Middle frontal gyrus (tissue), 1 donor: ENCODE measurements around the gene STAT1.
"Not testable (repeated sequence)": the region's sequence is repeated elsewhere in the genome, so short reads cannot be mapped to it uniquely, and the experiment has no call there.

Experiments
- DNase-seq: peaks from one replicate; pipeline ENCODE4 v3.0.0-alpha.2; 2015; ENCODE audit warnings: low spot score; ENCODE audit errors: extremely low spot score

Gene STAT1

DNA sequence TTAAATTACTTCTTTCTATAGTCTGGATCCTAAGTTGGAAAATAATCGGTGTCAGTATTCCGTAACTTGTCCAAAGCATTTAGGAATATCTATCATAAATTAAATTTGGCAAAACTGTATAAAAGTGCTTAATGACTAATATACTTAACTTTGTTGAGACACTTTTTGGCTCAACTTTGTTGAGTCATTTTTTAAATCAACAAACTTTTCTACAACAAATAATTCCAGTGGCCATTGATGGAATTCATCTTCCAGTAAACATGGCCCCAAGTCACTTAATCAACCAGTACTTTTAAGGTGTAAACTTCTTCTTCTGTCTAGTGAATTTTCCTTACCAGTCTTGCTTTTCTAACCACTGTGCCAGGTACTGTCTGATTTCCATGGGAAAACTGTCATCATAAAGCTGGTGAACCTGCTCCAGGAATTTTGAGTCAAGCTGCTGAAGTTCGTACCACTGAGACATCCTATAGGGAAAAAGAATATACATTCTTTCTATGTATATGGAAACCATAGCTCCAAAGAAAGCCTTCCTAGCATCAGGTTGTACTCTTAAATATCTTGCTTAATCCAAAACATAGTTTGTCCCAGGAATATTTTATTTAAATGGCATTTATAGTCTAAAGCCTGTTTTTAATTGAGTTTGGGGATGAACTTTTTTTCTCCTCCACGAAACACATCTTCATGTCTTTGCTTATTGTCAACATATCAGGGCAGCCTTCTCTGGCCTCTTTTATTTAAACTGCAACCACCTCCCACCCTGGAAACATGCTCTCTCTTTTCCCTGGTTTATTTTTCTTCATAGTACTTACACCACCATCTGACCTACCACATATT lies 4.2 kb downstream of the STAT1 start:
- no peak for DNase-seq

DNA sequence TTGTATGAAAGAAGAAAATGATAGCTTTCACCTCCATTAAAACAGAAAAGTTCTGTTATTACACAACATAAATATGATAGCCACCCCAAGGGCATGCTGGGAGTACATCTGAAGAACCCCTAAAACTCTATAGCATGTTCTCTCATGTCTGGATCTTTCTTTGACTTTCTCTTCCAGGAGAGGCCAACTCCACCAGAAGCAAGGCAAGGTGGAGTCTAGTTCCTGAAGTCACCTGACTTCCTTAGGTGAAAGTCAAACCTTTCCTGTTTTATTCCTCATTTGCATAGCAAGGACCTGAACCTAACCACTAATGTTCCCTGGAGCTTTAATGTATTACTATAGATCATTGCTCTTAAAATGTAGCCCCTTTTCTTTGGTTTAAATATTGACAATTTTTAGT lies 5.7 kb downstream of the STAT1 start:
- DNase-seq: no peak

DNA sequence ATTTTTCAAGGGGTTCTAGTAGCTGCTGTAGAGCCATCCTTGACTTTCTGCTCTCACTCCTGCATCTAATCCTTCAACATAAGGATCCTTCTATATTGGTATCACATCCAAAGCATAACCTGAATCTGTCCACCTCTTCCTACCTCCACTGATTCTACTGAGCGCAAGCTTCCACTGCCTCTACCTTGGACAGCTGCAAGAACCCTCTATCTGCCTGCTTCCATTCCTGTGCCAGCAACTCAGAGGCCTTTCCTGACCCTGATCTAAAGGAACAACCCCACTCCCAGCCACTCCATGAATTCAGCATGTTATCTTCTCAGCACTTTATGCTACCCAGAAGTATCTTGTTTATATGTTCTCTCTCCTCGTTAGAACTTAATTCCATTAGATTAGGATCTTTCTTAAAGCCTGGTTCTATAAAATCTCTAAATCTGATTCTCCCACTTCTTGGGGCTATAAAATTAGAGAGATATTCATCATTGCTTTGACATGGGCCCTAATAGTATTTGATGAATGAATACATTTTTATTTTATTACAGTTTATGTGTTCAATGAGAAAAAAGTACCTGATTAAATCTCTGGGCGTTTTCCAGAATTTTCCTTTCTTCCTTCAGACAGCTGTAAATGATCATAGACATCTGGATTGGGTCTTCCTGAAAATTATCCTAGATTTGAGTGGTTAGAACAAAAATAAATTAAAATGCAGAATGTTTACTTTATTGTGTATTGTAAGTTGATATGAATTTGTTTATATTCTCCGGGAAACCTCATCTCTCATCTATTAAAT lies 6.8 kb downstream of the STAT1 start:
- DNase-seq: no peak

DNA sequence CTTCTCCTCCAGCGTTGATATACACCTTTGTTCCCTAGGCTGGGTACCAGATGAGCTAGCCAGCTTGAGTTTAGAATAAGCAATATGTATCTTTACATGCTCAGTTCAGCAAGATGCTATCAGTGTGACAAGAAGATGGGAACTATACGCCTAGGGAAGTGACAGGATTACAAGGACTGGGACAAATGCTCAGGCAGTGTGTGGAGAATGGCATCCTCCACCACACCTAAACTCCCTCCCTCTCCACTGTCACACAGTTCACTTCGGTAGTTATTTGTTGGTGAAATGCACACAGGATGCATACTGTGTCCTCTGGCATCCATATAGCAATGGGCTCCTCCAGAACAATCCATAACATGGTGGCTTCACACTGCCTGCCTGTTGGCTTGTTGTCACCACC lies 7.7 kb downstream of the STAT1 start:
- no peak for DNase-seq

DNA sequence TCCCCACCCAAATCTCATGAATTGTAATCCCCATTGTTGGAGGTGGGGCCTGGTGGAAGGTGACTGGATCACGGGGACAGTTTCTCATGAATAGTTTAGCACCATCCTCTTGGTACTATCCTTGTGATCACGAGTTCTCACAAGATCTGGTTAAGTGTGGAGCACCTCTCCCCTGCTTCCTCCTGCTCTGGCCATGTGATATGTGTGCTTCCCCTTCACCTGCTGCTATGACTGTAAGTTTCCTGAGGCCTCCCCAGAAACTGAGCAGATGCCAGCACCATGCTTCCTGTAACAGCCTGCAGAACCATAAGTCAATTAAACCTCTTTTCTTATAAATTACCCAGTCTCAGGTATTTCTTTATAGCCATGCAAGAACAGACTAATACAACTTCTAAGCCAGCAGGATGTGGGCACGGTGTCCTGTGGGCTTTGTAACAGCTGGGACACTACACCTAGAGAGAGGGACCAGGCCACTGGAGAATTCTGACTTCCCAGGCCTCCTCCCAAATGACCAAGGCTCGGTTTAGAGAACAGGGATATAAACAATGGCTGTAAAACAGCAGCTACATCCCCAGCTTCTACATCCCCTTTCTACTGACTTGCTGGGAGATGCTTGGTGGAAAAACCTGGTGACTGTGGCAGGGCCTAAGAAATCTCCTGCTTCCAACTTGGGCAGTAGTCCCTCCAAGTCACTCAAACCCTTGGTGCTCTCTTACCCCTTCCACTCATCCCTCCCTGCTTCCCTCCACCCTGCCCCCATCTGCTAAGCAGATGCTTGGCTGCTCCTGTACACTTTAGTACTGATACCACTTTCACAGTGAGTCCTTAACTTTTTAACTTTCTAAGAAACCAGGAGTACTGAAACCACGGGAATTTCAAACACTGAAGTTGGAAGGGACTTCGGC lies 10.3 kb downstream of the STAT1 start:
- DNase-seq: no peak

DNA sequence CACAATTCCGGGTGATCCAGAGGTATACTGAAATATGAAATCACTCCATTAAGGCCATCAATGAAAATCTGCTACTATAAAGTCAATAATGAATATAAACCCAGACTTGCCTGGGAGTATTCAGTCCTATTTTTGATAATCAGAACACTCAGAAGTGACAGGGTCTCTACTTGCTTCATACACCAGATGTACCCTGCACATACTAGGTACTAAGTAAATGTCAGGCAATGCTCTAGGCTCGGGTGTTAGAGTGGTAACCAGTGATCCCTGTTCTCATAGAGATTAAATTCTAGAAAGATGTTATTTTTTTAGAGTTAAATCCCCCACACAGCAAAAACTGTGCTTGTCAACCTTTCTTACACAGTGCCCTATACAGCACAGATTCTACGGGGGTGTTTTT lies 12.3 kb downstream of the STAT1 start:
- DNase-seq: no peak

DNA sequence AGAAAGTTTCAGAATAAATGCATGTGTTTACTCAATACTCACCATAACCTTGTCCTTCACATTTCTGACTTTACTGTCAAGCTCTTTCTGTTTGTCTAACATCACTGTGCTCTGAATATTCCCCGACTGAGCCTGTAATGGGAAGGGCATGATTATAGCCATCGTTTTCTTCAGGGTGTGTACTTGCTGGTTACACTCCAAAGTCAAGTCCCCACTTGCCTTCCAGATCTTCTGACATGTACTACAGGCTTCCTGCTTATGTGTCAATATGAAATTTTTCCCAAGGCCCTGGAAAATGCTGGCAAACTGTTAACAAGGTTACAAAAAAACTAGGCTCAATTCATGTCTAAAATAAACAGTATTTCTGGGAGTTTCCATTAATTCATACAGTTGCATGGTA lies 12.9 kb downstream of the STAT1 start:
- no peak for DNase-seq

DNA sequence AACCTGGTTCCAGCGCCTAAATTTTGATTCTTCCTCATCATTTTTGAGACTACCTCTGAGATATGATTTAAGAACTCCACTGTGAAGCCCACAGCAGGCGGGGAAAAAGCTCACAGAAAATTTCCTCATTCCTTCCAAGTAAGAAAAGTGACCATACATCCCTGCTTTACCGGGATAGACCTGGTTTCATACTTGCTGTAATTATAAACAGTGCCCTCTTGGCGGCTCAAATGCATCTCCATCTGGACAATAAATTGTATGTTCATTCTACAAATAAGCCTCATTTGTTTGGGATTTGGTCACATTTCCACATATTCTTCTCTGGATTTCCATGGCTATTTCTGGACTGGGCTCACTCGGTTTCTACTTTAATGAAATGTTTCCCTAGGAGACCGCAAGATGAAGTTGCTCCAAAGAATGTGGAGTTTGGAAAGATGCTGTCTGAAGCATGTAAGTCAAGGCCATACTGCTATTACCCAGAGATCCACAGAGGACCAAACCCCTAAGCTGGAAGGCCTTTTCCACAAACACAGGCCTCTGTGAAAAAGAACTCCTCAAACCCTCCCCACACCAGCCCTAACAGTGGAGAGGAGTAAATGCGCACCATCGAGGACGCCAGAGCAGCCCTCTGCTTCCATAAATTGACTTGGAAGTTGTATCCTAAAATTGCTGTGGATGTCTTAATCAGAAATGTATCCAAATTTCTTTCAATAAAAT lies 13.9 kb downstream of the STAT1 start:
- DNase-seq: no peak

DNA sequence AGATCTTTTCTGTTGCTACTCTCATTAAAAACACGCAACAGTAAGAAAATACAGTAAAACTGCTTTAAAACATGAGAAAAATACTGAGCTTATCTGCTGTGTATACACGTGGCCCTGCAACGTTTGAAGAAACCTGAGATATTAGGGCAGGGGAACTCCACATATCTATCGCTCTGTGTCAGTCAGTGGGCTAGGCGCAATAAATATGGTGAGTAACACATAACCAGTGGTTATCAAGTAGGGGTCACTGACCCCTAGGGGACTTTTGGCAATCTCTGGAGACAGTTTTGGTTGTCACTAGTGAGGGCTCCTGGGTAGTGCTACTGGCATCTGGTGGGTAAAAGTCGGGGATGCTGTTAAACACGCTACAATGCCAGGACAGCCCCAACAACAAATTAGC lies 14.9 kb downstream of the STAT1 start:
- DNase-seq: no peak

DNA sequence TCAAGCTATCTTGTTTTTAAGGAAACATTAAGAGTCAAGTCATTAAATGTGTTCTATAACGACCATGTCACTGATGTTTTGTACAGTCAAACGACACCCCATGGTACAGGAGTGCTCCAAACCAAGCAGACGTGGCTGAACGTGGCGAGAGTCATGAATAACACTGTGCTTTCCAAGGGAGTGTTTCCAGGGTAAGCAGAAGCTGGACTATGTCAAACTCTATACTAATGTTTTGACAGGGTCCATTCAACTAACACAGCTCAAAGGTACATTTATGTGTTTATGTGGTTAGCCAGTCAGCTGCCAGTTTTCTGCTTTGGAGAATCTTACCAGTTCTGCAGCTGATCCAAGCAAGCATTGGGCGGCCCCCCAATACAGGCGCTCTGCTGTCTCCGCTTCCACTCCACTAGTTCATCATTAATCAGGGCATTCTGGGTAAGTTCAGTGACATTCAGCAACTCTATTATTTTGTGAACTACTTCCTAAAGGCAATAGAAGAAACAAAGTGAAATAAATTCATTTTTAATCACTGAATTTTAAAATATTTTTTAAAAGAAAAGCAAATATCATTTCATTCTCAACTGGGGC lies 16.4 kb downstream of the STAT1 start:
- DNase-seq: no peak

DNA sequence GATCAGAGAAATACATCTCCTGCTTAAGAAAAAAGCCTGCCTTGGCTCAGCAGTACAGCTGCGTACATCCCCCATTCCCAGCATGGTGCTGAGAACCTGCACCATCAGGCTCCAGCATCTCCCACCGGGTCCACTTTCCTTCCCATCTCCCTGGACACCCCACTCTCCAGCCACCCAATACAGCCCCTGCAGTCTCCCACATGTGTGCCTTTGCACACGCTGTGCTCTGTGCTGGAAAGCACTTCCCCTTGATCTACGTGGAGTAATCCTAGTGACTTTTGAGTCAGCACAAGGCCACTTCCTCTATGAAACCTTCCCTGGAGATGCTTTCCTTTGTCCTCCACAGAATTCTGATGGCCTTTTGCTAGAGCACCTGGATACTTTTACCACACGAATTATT lies 17.0 kb downstream of the STAT1 start:
- no peak for DNase-seq

DNA sequence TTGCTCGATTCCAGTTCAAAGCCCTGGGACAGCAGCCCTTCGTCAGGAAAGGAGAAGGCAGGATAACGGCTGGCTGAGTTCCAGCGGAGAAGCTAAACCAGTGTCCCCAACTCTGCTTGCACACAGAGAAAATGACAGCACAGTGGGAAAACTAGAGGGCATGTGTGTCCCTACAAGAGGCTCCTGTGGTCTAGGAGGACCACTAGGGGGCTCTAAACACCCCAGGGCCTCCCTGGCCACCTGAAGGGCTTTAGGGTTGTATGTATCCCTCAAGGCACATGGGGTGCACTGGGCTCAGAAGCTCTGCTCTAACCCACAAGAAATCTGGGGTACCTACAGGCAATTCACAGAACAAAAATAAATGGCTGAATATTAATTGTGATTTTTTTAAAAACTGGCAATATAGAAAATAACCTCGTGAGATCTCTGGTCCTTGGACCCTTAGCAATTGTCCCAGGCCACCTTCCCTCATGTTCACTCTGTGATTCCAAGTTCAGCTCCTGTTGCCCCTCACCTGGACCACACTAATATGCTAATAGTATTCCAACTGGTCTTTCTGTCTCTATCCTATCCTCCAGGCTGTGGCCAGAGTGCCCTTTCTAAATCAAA lies 17.5 kb downstream of the STAT1 start:
- no peak for DNase-seq

DNA sequence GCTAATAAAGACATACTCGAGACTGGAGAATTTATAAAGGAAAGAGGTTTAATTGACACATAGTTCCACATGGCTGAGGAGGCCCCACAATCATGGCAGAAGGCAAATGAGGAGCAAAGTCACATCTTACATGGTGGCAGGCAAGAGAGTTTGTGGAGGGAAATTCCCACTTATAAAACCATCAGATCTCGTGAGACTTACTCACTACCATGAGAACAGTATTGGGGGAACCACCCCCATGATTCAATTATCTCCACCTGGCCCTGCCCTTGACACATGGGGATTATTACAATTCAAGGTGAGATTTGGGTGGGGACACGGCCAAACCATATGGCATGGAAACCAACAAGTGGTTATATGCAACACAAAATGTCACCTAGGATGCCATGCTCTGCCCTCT lies 18.7 kb downstream of the STAT1 start:
- DNase-seq: not testable (repeated sequence)

DNA sequence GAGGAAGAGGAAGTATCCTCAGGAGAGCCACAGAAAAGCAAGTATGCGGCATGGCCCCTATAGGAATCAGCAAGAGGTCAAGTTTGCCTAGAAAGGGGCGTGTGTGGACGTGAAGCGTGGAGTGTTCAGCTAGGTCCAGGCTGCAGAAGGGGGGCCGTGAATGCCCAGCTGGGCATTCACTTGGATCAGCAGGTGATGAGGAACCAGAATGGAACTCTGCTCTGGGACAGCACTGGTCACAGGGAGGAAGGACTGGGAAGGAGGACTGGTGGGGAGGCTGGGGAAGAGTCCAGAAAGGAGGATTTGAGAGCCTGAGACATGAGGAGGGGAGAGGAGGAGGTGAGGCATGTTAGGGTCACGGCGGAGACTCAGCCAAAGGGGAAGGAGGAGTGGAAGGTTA lies 19.8 kb downstream of the STAT1 start:
- DNase-seq: no peak

DNA sequence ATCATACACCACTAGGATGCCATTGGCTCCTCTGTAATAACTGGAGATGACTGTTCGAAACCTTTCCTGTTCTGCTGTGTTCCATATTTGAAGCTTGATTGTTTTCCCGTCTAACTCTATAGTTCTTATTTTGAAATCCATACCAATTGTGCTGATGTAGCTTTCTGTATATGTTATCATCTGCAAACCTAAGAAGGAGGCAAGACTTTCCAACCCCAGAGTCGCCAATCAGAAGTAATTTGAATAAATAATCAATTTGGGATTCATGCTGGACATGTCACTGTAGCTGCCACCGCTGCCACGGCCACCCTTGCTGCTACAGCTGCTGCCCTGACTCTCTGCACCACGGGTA lies 20.7 kb downstream of the STAT1 start:
- DNase-seq: no peak

DNA sequence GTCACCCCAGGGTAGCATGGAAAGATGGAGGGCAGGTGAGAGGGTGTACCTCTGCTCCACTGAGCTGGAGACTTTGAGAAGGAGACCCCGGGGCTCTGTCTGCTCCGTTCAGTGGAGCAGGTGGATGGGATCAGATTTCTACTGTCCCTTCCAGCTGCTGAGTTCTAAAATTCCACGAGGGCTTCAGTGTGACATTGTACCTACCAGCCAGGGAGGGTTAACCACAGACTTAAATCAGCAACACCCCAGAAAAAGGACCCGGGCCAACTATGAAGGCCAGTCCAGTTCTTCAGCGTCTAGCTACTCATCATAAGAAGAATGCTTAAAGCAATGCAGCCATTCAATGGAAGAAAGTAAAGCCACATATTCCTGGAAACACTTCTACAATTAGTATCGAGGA lies 23.8 kb downstream of the STAT1 start:
- no peak for DNase-seq

DNA sequence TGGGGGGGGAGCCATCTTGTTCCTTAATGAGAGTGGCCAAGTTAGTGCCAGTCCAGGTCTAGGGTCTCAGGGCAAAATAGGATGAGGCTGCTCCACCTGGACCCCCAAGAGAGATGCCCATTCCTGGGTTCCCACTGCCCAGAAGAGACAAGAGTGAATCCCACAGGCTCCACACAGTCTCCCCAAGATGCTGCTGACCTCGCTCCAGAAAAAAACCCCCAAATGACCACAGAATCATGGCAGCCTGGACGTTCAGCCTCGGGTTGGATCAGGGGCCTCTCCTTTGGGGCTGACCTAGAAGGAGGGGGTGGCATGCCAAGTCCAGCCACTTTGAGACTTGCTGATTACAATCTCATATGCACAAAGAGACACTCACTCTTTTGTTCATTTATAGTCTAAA lies 25.1 kb downstream of the STAT1 start:
- no peak for DNase-seq

DNA sequence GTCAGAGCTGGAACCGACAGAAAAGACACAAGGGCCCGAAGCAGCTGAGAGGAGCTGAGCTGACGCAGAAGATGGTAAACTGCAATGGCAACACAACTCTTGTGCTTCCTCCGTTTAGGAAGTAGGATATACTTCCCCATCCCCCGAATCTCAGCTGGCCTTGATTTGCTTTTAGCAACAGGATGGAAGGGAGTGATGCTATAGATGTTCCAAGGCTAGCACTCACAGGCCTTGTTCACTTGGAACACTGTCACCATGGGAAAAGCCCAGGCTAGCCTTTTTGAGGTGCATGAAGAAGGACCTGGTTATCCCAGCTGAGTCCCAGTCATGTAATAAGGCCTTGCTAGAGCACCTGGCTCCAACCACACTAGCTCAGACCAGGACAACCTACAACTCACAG lies 26.0 kb downstream of the STAT1 start:
- no peak for DNase-seq

DNA sequence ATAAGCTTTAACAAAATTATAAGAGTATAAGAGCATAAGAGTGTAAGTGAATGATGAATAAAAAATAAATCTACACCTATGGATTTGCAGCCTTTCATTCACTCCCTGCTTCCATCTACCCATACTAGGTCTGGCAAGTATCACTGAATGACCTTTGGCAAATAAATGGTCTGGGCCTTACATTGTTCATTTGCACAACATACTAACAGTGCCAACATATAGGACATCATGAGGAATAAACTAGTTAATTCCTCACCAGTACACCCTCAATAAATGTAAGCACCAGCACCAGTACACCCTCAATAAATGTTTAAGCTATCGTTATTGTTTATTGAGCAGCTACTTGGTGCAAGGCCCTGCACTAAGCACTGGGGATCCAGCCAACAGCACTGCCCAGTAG lies 26.9 kb downstream of the STAT1 start:
- no peak for DNase-seq

DNA sequence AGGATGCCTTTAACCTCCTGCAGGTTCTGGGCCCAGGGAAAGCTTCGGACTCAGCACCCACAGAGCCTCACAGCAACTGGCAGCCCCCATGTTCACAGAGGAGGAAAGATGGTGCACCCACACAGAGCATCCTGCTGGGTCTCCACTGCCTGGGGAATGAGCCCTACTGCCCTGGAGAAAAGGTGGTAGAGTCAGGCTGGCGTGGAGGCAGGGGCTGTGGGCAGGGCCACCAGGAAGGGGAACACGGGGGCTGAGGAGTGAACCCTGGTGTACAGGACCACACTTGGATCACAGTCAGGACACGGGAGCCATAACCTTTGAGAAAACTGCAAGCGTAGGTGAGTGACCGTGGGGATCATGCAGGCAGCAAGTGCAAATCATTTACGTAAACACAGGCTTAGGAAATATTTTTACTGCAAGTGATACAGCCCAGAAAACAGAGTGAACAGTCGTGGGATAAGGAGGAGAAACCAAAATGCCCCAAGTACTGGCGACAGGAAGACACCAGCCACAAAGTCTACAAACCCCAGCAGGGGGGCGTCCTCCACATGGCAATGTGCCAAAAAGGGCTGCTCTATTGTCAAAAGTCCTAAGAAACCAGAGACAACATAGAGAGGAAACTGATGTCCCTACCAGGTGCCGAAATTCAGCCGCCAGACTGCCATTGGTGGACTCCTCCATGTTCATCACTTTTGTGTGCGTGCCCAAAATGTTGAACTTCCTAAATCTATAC lies 27.6 kb downstream of the STAT1 start:
- DNase-seq: no peak
